Measurements from ENCODE around the gene TTC7B.

GRCh38 chr14:90626550-90626949 lies 189.7 kb downstream of the TTC7B start:
- TF ChIP-seq CTCF (IDR thresholded peaks at IDR 0.05) = no peak
- TF ChIP-seq POLR2A (IDR thresholded peaks at IDR 0.05) = no peak
